Fibroblast of skin of abdomen (primary cell): Measurements from ENCODE around the gene TSHZ2.
"Not testable (repeated sequence)": the region's sequence is repeated elsewhere in the genome, so short reads cannot be mapped to it uniquely, and the experiment has no call there.

Experiments
- DNase-seq: peaks from one replicate; pipeline ENCODE4 v3.0.0-alpha.2; 2013

Gene TSHZ2

DNA sequence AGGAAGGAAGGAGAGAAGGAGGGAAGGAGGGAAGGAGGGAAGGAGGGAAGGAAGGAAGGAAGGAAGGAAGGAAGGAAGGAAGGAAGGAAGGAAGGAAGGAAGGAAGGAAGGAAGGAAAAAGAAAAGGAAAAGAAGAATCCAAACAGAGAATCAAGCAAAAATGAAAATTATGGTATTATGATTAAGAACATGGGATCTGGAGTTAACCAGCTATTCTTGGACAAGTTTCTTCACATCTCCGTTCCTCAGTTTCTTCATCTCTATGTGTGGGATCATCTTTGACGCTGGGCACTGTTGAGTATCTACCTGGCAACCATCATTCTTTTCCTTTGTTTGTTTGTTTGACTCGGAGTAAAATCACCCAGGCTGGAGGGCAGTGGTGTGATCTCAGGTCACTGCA is 549.9 kb downstream of the TSHZ2 start:
- no peak for DNase-seq

DNA sequence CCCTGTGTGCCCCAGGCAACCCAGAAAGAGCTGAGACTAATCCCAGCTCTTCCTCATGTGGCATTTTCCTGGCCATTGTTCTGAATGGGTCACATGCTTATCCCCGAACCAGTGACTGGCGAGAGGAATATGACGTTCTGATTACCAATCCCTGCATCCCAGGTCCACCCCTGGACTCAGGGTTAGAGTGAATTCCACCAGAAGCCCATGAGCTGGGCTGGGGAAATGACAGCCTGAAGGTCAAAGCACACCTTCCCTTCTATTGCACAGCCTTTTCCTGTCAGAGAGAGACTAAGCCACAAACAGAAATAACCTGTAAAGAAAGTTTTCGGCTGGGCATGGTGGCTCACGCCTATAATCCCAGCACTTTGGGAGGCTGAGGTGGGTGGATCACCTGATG is 550.5 kb downstream of the TSHZ2 start:
- DNase-seq = no peak

DNA sequence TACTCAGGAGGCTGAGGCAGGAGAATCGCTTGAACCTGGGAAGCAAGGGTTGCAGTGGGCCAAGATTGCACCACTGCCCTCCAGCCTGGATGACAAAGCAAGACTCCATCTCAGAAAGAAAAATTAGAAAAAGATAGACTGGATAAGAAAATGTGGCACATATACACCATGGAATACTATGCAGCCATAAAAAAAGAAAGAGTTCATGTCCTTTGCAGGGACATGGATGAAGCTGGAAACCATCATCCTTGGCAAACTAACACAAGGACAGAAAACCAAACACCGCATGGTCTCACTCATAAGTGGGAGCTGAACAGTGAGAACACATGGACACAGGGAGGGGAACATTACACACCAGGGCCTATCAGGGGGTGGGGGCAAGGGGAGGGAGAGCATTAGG is 551.5 kb downstream of the TSHZ2 start:
- DNase-seq = not testable (repeated sequence)

DNA sequence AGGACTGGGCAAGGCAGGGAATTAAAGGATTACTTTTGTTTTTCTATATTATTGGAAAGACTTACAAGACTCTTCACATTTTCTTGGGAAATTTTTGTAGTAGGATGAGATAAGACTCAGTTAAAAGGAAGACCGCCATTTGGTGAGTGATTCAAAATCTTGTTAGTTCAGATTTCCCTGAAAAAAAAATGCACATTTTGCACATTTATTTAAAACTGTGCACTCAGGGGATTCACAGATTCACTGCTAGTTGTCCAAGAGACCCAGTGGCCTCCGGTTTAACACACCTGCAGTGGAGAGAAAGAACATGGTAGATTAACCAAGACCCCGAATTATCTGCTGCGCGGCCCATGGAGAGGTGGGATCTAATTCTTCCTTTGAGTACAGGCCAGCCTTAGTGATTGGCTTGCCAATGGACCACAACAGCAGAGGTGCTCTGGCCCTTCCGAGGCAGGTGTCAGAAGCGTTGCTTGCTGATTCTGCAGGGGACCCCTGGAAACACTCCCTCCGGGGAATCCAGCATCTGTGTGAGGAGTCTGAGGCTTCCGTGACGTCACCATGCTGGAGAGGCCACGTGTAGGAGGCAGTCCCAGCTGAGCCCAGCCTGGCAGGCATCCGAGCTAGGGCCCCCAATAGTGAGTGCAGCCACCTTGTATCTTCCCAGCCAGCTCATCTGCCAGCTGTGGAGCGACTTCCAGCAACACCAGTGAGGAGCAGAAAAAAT is 552.6 kb downstream of the TSHZ2 start:
- DNase-seq = no peak

DNA sequence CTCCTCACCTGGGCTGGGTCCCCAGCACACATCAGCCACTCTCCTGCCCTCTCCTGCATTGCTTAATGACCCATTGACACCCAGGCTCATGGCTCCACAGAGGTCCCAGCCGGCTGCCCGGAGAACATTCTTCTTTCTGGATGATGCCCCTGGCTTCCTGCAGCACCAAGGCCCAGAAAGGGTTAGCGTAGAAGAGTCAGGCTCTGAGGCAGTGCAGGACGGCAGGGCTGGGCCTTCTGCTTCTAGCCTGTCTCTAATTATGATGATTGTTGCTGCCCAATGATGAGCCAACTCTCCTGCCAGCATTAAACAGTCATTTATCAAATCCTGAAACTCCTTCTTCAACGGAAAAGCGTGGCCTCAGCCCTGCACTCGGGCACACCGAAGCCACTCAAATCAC is 555.0 kb downstream of the TSHZ2 start:
- no peak for DNase-seq

DNA sequence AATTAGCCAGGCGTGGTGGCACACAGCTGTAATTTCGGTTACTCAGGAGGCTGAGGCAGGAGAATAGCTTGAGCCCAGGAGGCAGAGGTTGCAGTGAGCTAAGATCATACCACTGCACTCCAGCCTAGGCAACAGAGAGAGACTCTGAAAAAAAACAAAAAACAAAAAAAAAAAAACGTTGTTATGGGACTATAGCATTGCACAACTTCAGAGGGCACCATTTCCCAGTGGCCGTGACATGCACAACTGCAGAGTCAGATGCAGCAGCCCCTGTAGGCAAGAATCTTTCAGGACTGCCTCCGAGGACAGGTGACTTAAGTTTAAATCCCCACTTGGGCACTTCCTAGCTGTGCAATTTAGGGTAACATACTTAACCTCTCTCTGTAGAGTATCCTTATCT is 557.5 kb downstream of the TSHZ2 start:
- no peak for DNase-seq

DNA sequence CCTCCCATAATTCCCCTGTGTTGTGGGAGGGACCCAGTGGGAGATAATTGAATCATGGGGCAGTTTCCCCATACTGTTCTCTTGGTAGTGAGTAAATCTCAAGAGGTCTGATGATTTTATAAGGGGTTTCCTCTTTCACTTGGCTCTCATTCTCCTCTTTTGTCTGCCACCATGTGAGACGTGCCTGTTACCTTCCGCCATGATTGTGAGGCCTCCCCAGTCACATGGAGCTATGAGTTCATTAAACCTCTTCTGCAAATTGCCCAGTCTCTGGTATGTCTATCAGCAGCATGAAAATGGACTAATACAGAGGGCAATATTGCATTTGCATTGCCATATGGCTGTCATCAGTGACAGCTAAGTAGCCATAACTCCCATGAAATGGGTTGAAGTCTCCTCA is 558.3 kb downstream of the TSHZ2 start:
- DNase-seq = no peak

DNA sequence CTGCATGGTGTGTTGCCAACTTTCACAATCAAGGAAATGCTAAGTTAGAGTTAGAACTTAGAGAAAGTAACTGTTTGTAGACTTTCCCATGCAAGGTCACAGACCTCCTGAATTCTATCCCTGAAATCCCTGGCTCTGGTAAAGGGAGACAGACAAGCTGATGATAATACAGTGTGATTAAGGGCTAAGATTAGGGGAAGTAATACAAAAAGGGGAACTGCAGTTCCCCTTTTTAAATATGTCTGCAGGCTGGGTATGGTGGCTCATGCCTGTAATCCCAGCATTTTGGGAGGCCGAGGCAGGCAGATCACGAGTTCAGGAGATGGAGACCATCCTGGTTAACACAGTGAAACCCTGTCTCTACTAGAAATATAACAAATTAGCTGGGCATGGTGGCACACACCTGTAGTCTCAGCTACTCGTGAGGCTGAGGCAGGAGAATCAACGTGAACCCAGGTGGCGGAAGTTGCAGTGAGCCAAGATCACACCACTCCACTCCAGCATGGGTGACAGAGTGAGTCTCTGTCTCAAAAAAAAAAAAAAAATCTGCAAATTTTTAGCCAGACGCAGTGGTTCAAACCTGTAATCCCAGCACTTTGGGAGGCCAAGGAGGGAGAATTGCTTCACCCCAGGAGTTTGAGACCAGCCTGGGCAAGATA is 560.6 kb downstream of the TSHZ2 start:
- DNase-seq = not testable (repeated sequence)

DNA sequence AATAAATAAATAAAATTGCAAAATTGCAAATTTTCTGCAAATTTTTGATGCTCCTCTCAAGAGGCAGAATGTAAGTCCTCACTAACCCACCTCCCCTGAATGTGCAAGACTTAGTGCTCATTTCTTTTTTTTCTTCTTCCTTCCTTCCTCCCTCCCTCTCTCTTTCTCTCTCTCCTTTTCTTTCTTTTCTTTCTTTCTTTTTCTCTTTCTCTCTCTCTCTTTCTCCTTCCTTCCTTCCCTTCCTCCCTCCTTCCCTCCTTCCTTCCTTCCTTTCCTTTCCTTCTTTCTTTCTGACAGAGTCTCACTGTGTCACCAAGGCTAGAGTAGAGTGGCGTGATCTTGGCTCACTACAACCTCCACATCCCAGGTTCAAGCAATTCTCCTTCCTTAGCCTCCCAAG is 561.3 kb downstream of the TSHZ2 start:
- no peak for DNase-seq

DNA sequence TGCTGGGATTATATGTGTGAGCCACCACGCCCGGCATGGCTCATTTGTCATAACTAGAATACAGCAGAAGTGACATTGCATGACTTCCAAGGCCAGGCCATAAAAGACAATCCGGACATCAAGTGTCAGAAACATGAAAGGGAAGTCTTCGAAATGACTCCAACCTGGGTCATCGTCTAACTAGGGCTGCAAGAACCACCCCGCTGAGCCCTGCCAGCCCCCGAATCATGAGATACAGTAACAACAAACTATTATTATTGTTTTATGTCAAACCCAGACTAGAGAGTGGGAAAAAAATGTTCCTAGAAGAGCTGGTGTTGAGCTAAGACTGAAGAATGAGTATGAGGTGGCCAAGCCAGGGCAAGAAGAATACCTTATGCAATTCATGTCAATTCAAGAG is 561.9 kb downstream of the TSHZ2 start:
- DNase-seq = no peak

DNA sequence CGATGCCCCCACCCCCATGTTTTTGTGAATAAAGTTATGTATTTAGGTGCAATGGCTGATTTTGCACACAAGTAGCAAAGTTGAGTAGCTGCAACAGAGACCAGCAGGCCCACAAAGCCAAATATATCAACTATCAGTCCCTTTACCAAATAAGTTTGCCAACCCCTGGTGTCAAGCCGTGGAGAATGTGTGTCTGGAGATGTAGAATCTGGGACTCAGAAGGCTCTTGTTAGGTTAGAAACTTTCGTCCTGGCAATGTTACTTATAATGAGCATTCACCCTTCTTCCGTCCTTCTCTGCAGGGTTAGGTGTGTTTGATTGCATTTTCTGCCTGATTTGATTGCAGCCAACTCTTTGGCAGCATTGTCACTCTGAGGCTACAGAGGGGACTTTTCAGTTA is 563.7 kb downstream of the TSHZ2 start:
- DNase-seq = no peak

DNA sequence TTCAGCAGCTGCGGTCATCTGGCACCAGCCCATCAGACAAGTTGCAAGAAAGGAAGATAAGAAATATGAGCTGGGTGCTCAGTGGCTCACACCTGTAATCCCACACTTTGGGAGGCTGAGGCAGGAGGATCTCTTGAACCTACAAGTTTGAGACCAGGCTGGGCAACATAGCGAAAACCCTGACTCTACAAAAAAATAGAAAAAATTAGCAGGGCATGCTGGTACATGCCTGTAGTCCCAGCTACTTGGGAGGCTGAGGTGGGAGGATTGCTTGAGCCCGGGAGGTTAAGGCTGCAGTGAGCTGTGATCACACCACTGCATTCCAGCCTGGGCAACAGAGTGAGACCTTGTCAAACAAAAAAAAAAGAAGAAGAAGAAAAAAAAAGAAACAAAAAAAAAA is 564.2 kb downstream of the TSHZ2 start:
- DNase-seq = not testable (repeated sequence)

DNA sequence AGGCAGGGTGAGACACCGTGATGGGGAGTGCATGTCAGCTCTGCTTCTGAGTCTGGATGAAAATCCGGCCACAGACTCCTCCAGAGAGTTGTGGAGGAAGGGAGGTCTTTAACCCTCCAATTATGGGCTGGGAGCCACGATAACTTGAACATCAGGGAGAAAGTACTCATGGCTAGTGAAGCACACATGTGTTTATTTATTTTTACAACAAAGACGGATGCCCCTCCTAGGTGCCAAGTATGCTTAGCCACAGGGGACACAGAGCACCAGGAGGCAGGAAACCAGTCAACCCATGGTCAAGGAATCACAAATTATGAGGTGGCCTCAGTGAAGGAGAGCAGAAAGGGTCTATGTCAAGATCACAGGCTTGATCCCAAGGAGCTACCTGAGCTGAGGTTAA is 567.4 kb downstream of the TSHZ2 start:
- no peak for DNase-seq
